NCI-H2171 treated with DMSO at 0.1 percent for 48 hours (cell line): ENCODE measurements around the gene SMPD2.
"Not testable (repeated sequence)": the region's sequence is repeated elsewhere in the genome, so short reads cannot be mapped to it uniquely, and the experiment has no call there.

Experiments
- DNase-seq: peaks from one replicate; lab custom pipeline; 2025; lab: John Stamatoyannopoulos, UW

Gene SMPD2

GRCh38 chr6:109460161-109460829, 19.8 kb downstream of the SMPD2 start:
- DNase-seq: no peak

DNA sequence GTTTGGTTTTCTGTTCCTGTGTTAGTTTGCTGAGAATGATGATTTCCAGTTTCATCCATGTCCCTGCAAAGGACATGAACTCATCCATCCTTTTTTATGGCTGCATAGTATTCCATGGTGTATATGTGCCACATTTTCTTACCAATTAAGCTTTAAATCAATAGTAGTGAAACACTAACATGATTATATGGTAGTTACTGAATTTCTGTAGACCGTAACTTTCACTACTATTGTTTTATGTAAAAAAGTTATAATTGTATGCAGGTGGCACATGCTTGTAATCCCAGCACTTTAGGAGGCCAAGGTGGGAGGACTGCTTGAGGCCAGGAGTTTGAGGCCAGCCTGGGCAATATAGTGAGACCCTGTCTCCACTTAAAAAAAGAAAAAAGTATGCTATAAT, 20.7 kb downstream of the SMPD2 start:
- not testable (repeated sequence) for DNase-seq

DNA sequence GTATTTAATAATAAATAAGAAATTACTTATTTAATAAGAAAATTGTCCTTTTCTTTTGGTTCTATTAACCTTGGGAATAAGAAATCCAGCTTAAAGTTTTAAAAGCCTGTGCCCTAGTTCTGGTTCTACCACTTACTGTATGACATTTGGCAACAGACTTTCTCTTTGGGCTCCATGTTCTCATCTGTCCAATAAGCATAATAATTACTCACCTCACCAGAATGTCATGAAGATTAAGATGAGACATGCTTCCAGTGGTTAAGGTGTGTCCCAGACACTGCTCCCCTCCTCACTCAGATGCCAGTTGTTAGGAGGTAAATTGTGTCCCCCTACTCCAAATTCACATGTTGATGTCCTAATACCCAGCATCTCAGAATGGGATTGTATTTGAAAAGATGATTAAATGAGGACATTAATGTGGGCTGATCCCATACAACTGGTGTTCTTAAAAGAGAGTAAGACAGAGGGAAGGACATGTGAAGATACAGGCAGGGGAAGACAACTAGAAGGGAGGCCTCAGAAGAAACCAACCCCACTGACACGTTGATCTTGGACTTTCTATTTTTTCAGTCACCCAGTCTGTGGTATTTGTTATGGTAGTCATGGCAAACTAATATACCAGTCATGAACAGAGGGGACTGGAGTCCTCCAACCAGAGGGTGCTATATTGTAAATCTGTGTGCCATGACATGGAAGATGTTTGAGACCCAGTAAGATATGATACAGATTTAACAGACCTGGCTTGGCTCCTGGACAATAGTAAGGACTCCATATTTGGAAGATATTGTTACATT, 21.4 kb downstream of the SMPD2 start:
- DNase-seq: no peak

DNA sequence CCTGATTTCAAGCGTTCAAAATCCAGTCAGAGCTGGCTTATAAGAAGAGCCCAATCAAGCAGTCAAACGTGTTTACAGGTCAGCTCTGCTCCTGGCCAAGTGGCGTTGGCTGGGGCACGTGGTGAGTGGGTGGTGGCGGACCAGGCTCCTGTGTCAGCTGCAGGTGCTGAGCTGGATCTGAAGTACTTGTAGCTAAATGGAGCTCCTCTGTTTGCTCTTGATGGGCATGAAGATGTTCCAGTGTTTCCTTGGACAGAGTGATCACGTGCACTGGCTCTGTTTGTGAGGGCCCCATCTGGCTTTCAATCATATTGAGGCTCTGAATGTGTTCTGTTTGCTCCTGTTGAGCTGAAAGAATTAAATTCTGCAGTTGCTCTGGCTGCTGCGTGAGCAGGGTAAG, 25.2 kb downstream of the SMPD2 start:
- DNase-seq: no peak

DNA sequence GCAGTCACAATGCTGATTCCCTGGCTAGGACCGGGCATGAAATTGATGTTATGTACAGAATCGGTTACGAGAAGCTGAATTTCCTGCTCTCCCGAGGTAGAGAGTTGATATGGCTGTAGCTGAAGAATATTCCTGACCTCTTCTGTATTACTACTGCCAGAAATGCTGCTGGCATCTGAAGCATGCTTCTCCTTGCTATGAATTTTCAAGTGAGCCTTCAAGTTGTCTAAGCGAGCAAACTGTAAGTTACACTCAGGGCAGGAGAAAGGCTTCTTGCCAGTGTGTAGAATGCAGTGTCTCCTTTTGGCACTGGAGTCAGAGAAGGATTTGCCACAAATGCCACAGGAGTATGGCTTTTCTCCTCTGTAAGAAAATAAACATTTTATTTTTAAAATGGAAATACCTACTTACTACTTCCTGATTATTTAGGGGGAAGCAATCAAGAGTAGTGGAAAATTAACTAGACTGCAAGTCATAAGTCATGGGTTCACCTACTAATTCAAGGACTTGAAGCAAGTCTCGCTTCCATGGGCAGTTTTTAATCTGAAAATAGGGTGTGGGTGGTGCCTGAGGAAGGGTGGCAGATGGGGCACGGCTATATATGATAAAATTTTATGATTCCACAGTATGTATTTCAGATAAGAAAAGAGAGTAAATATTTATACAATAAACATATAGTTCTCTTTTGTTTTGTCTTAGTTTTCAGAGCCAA, 25.8 kb downstream of the SMPD2 start:
- DNase-seq: no peak

DNA sequence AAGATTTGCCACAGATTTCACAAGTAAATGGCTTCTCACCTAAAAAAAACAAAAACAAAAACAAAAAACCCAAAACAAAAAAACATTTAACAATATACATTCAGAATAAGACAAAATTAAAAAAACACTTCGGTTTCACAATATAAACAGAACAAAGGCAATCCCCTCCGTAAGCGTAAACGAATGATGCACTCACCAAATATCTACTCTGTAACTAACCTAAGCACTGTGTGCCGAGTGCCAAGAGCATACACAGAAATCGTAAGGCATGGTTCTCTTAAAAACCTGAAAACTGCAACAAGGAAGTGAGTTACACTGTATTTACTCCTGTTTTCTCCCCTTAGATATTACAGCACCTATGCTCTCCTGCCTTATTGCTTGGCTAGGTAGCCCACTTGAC, 27.2 kb downstream of the SMPD2 start:
- no peak for DNase-seq

GRCh38 chr6:109469591-109470189, 29.2 kb downstream of the SMPD2 start:
- no peak for DNase-seq

DNA sequence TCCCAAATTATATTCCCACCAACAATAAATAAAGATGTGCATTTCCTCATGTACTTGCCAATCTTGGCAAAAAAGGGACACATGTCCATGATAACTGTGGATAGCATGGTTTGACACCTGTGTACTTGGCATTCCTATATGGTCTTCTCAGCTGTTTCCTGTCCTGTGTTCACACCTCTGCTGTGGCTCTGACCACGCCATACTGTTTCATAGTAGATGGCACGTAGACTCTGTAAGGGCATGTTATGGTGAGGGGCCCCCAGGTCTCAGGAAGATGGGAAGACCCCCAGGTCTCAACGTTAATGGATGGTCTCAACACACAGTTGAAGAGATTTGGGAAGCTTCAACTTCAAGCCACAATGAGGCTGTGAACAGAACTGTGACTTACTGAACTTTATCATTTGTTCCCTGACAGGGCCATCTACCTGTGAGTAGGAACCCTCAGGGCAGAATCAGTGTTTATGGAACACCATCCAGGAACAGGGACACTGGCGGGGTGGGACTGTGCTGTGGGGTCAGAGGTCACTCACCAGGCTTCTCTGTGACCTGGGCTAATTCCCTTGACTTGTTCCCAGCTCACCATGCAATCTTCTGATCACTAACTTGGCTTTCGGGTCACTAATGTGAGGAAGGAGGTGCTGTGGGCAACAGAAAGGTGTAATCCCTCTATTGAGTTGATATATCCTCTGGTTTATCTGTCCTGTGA, 30.7 kb downstream of the SMPD2 start:
- DNase-seq: no peak

- DNase-seq: no peak
Observed at GRCh38 chr6:109472132-109472995, 31.8 kb downstream of the SMPD2 start.

DNA sequence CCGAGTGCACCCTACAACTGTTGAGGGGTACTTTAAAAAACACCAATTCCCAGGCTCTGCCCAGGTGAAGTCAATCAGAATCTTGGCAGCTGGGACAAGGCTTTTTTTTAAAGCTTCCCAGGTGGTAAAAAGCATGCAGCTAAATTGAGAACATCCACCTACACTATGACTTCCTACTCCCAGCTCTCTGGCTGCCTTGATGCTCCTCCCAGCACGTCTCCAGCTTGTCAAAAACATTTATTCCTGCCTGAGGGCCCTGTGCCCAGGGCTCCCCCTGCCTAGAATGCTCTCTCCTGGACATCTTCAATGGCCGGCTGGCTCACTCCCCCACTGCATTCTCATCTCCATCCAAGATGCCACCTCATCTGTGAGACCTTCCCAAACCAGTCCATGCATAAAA, 32.6 kb downstream of the SMPD2 start:
- no peak for DNase-seq

- DNase-seq: no peak
Observed at GRCh38 chr6:109474995-109475394, 34.5 kb downstream of the SMPD2 start.

- no peak for DNase-seq
Observed at GRCh38 chr6:109475625-109476024, 35.1 kb downstream of the SMPD2 start.

- DNase-seq: no peak
Observed at GRCh38 chr6:109477184-109477583, 36.7 kb downstream of the SMPD2 start.

- DNase-seq: no peak
Observed at GRCh38 chr6:109477725-109478124, 37.2 kb downstream of the SMPD2 start.

- no peak for DNase-seq
Observed at GRCh38 chr6:109478222-109478805, 37.8 kb downstream of the SMPD2 start.

- DNase-seq: no peak
Observed at GRCh38 chr6:109478841-109479624, 38.5 kb downstream of the SMPD2 start.

DNA sequence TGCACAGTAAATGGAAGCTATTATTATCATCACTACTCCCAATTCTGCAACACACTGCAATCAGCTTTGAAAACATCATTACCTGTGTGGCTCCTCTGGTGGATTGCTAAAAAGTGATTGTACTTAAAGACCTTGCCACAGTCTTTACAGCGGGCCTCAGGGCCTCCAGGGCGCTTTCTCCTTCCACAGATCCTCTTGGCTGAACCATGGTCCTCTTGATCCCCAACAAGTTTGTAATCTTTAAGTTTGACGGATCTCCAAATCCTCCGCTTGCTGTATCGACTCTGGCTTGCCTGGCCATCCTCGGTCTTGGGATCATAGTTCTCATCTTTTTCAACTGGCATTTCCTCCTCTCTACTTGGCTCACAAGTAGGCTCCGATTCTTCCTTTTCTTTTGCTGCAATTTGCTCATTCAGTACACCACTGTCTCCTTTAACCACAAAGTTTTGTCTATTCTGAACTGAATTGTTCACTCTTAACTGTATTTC, 40.5 kb downstream of the SMPD2 start:
- DNase-seq: no peak

- DNase-seq: peak; percentile 88
Observed at GRCh38 chr6:109482905-109483734, 42.6 kb downstream of the SMPD2 start, which contains the start of gene ZBTB24. TSS of gene ZBTB24 (minus strand) at chr6:109483219. CDS start at chr6:109482026, 1,193 bp downstream.

DNA sequence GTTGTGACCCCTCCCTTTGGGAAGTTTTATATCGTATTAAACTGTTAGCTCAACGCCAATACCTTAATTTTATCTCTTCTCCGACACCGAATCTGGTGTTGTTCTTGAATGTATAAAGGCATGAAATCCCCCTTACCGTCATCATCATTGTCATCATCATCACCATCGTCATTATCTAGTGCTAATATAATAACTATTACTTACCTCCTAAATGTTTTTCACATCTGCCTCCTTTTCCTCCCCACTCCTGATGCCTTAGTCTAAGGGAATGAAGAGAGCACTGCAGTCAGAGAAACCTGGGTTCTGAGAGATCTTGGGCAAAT, 43.2 kb downstream of the SMPD2 start:
- no peak for DNase-seq
